ENCODE measurements around the gene C10orf90. TPM values are rescaled to one million over a fixed set of nuclear protein-coding genes. Genes with fewer than 3 reads are reported as not detected.

C10orf90 gene
- total and polyA plus RNA-seq, 9 donors, result not detected

GRCh38 chr10:126598009-126598408 is 72.5 kb downstream of the C10orf90 start:
- WGBS, 3 donors, result 50 to 59% (median 54%) methylated on average over 3 of the region's 3 CpGs
- Histone ChIP-seq H3K4me1 (ENCODE audit: insufficient read depth) (no peaks in the 10 kb centered on the region), H3K9me3 (no peaks in the 10 kb centered on the region), H3K4me3 (no peak overlapping the region), H3K27me3 (no peaks in the 10 kb centered on the region), H3K27ac (no peak overlapping the region), H3K36me3 (no peaks in the 10 kb centered on the region)
- DNase-seq, result no peak
- intact Hi-C loops (cut with DNase I), result no loop called here
- no peak for TF ChIP-seq EP300 (IDR thresholded peaks at IDR 0.05)
- TF ChIP-seq, protein P1, sequence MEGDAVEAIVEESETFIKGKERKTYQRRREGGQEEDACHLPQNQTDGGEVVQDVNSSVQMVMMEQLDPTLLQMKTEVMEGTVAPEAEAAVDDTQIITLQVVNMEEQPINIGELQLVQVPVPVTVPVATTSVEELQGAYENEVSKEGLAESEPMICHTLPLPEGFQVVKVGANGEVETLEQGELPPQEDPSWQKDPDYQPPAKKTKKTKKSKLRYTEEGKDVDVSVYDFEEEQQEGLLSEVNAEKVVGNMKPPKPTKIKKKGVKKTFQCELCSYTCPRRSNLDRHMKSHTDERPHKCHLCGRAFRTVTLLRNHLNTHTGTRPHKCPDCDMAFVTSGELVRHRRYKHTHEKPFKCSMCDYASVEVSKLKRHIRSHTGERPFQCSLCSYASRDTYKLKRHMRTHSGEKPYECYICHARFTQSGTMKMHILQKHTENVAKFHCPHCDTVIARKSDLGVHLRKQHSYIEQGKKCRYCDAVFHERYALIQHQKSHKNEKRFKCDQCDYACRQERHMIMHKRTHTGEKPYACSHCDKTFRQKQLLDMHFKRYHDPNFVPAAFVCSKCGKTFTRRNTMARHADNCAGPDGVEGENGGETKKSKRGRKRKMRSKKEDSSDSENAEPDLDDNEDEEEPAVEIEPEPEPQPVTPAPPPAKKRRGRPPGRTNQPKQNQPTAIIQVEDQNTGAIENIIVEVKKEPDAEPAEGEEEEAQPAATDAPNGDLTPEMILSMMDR (IDR thresholded peaks at IDR 0.05), result no peak
- no peak for TF ChIP-seq POLR2A (IDR thresholded peaks at IDR 0.05)

- no peak overlapping the region for H3K4me3 ChIP-seq
- no peaks in the 10 kb centered on the region for H3K9me3 ChIP-seq
- DNase-seq, result no peak
- WGBS, 3 donors, result 68 to 75% (median 70%) methylated on average over 2 of the region's 2 CpGs
- H3K36me3 ChIP-seq, result no peaks in the 10 kb centered on the region
- H3K27ac ChIP-seq, result no peak overlapping the region
- TF ChIP-seq POLR2A (IDR thresholded peaks at IDR 0.05) (no peak), EP300 (IDR thresholded peaks at IDR 0.05) (no peak)
- TF ChIP-seq, protein P1 (IDR thresholded peaks at IDR 0.05), result no peak
- intact Hi-C loops (cut with DNase I), result no loop called here
- no peaks in the 10 kb centered on the region for H3K27me3 ChIP-seq
- H3K4me1 ChIP-seq (ENCODE audit: insufficient read depth), result no peaks in the 10 kb centered on the region
Observed at GRCh38 chr10:126597211-126597610, 73.3 kb downstream of the C10orf90 start.

GRCh38 chr10:126596472-126597016 is 73.9 kb downstream of the C10orf90 start:
- no peak for DNase-seq
- Histone ChIP-seq H3K36me3 (no peaks in the 10 kb centered on the region), H3K4me3 (no peak overlapping the region), H3K9me3 (no peaks in the 10 kb centered on the region), H3K27ac (no peak overlapping the region), H3K4me1 (ENCODE audit: insufficient read depth) (no peaks in the 10 kb centered on the region), H3K27me3 (no peaks in the 10 kb centered on the region)
- no peak for TF ChIP-seq POLR2A (IDR thresholded peaks at IDR 0.05)
- TF ChIP-seq, protein P1 (IDR thresholded peaks at IDR 0.05), result no peak
- 91 to 94% (median 94%) methylated on average over 3 of the region's 3 CpGs for WGBS, 3 donors
- intact Hi-C loops (cut with DNase I), result no loop called here

- 19 to 30% (median 22%) methylated on average over 2 of the region's 2 CpGs for WGBS, 3 donors
- H3K9me3 ChIP-seq, result no peaks in the 10 kb centered on the region
- H3K36me3 ChIP-seq, result no peaks in the 10 kb centered on the region
- no peak overlapping the region for H3K27ac ChIP-seq
- intact Hi-C loops (cut with DNase I), result no loop called here
- no peak for TF ChIP-seq EP300 (IDR thresholded peaks at IDR 0.05)
- TF ChIP-seq, protein P1 (IDR thresholded peaks at IDR 0.05), result no peak
- no peak for TF ChIP-seq POLR2A (IDR thresholded peaks at IDR 0.05)
- no peaks in the 10 kb centered on the region for H3K4me1 ChIP-seq (ENCODE audit: insufficient read depth)
- H3K27me3 ChIP-seq, result no peaks in the 10 kb centered on the region
- no peak for DNase-seq
- no peak overlapping the region for H3K4me3 ChIP-seq
Observed at GRCh38 chr10:126595160-126595559, 75.3 kb downstream of the C10orf90 start.

Measured in ovary (tissue), 9 donors.